D721Med (cell line): ENCODE measurements around the gene TTLL1.

Experiments
- DNase-seq: peaks from one replicate; pipeline ENCODE4 v3.0.0; 2011; ENCODE audit warnings: low spot score; ENCODE audit not compliant: insufficient read length
- FAIRE-seq: peaks from 2 replicates; lab custom pipeline; 2011; peaks lifted over from hg19 to GRCh38; lab: Jason Lieb, UNC
- TF ChIP-seq, protein P1 (sequence below): IDR thresholded peaks from 2 replicates; pipeline ENCODE4 v1.5.1; 2012; ENCODE audit warnings: mild to moderate bottlenecking, control low read depth; ENCODE audit not compliant: insufficient read depth; ENCODE audit errors: missing control alignments

TTLL1 gene

GRCh38 chr22:43118953-43119458 lies 29.8 kb upstream of the TTLL1 start:
- no peak for FAIRE-seq
- TF ChIP-seq, protein P1, sequence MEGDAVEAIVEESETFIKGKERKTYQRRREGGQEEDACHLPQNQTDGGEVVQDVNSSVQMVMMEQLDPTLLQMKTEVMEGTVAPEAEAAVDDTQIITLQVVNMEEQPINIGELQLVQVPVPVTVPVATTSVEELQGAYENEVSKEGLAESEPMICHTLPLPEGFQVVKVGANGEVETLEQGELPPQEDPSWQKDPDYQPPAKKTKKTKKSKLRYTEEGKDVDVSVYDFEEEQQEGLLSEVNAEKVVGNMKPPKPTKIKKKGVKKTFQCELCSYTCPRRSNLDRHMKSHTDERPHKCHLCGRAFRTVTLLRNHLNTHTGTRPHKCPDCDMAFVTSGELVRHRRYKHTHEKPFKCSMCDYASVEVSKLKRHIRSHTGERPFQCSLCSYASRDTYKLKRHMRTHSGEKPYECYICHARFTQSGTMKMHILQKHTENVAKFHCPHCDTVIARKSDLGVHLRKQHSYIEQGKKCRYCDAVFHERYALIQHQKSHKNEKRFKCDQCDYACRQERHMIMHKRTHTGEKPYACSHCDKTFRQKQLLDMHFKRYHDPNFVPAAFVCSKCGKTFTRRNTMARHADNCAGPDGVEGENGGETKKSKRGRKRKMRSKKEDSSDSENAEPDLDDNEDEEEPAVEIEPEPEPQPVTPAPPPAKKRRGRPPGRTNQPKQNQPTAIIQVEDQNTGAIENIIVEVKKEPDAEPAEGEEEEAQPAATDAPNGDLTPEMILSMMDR: no peak
- no peak for DNase-seq

DNA sequence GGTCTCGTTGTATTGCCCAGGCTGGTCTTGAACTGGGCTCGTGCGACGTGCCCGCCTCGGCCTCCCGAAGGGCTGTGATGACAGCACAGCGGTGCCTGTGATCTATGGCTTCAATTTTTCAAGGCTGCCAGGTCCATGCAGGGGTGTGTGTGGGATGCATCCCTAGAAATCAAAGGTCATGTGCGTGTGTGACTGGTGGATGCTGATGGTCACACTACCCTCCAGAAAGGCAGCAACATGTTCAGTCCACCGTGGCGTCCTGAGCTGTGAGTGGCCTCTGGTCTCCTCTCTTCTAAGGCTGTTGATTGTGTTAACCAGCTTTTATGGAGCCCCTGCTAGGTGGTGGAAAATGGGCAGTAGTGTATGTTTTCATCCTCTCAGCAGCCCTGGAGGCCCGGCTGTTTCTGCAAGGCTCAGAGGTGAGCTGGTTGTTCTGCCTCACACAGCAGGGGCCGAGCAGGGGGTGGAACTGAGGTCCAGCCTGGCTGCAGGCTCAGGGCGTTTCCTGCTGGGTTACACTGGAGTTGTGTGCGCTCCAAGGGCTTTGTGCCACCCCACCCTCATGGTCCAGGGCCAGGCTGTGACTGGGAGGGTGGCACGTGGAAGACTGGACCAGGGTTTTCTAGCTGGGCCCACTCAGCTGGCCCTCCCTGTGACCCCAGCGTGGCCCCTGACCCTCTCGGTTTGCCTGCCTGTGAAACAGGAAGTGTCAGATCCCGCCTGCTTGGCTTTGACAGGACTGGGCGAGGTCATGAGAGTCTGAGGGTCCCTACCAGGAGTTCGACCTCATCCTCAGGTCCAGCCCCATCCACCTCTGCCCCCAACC lies 29.0 kb upstream of the TTLL1 start:
- FAIRE-seq (no peak), DNase-seq (no peak)
- TF ChIP-seq, protein P1: no peak

GRCh38 chr22:43116932-43117331 lies 27.7 kb upstream of the TTLL1 start:
- TF ChIP-seq, protein P1: no peak
- no peak for FAIRE-seq
- DNase-seq: no peak

GRCh38 chr22:43114958-43115357 lies 25.8 kb upstream of the TTLL1 start:
- no peak for DNase-seq
- FAIRE-seq: no peak

DNA sequence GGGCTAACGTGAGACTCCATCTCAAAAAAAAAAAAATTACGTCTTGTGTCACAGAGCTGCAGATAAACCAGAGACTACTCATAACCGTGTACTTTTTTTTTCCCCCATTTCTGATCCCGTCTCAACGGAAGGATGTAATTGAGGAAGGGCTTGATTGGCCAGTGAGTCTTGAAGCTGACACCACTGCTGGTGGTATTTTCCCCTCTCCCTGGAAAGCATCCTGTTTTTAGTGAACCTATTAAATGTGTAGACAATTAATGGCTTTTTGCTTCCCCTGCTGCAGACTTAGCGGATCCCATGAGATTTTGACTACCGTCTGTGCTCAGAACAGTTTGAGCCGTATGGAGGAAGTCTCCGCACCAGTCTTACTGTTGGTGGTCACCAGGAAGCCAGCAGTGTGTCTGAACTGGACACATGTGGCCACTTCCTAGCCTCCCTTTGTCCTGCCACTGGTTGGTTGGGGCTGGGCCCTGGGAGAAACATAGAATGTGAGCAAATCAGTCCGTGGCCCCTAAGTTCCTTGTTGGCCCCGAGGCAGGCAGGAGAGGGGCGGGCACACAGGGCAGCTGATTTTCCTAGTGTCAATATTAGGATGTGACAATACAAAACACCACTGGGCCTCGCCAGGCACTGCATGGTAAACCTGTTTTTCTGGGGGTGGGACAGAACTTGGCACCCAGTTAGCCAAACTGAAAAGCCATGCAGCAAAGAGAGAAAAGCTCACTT lies 24.5 kb upstream of the TTLL1 start:
- DNase-seq (no peak), FAIRE-seq (no peak)
- TF ChIP-seq, protein P1: no peak

More at GRCh38 chr22:43114958-43115357, 25.8 kb upstream of the TTLL1 start:
- TF ChIP-seq, protein P1: no peak

DNA sequence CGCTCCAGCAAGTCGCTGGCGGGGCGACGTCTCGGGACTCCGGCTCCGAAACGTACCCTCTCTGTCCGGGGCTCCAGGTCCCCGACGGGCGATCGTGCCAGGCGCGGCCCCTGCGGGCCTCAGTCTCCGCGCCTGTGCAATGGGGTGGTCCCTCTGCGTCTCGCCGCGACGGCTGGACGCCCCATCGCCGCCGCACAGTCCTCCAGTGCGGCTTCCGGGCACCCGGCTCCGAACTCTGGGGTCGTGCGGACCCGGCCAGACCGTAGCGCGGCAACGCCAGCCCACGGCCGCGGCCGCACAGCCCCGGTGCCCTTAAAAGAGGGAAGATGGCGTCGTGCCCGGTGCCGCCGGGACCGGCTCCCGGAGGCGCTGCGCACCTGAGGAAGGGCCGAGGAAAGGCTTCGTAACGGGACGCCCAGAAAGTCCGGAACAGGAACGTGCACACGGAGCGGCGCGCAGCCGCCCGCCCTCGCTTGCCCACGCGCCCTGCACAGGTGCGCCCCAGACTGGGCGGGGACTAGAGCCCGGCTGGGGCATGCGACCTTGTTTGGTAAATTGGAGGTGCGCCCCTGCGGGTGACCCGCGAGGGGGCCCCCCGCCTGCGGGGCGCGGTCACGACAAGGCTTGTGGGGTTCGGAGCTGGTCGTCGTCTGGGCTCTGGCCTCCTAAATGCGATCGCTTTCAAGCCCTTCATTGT lies 21.9 kb upstream of the TTLL1 start:
- FAIRE-seq (no peak), DNase-seq (no peak)
- TF ChIP-seq, protein P1: no peak
